Kidney epithelial cell (primary cell): ENCODE measurements around the gene ABCC3. TPM values are rescaled to one million over a fixed set of nuclear protein-coding genes. Genes with fewer than 3 reads are reported as not detected.

Experiments
- DNase-seq: peaks from one replicate; pipeline ENCODE4 v3.0.0-alpha.2; 2010; ENCODE audit warnings: low read depth
- H3K27me3 ChIP-seq: 2 replicates; pipeline ENCODE4 v1.6.0; 2011; ENCODE audit warnings: low read length; ENCODE audit not compliant: control insufficient read depth, insufficient read depth
- H3K36me3 ChIP-seq: 2 replicates; pipeline ENCODE4 v1.5.1; 2011; ENCODE audit warnings: low read length; ENCODE audit not compliant: control insufficient read depth, insufficient read depth
- H3K4me3 ChIP-seq: 2 replicates; pipeline ENCODE4 v1.5.1; 2011; ENCODE audit warnings: low read depth, mild to moderate bottlenecking, control low read depth, low read length
- CTCF ChIP-seq: IDR thresholded peaks from 2 replicates; pipeline ENCODE4 v1.5.1; 2011; ENCODE audit warnings: mild to moderate bottlenecking, moderate library complexity, low read length, control low read depth, inconsistent platforms; ENCODE audit not compliant: insufficient read depth, poor library complexity, severe bottlenecking
- total RNA-seq: library from RNA; depleted of rRNA; stranded (reverse); fragments of >200 nt; gene quantifications from 2 replicates; pipeline ENCODE4 v1.2.3, GENCODE V29; 2015

ABCC3 gene
- total RNA-seq, 1 donor from 2014 or later = 1.3 TPM

- DNase-seq = no peak
- Histone ChIP-seq H3K4me3 (no peak overlapping the region), H3K36me3 (no peaks in the 10 kb centered on the region), H3K27me3 (no peaks in the 10 kb centered on the region)
- TF ChIP-seq CTCF = no peak
Measured at GRCh38 chr17:50615828-50616227, 18.9 kb upstream of the ABCC3 start.

- H3K36me3 ChIP-seq = no peaks in the 10 kb centered on the region
- H3K27me3 ChIP-seq = no peaks in the 10 kb centered on the region
- H3K4me3 ChIP-seq = no peak overlapping the region
- TF ChIP-seq CTCF = no peak
- peak; percentile 25 for DNase-seq
Measured at GRCh38 chr17:50618300-50618699, 16.4 kb upstream of the ABCC3 start.

GRCh38 chr17:50618941-50619340, 15.7 kb upstream of the ABCC3 start:
- TF ChIP-seq CTCF = no peak
- DNase-seq = no peak
- Histone ChIP-seq H3K27me3 (no peaks in the 10 kb centered on the region), H3K36me3 (no peaks in the 10 kb centered on the region), H3K4me3 (no peak overlapping the region)

GRCh38 chr17:50619489-50619888, 15.2 kb upstream of the ABCC3 start:
- H3K27me3 ChIP-seq = no peaks in the 10 kb centered on the region
- H3K36me3 ChIP-seq = no peaks in the 10 kb centered on the region
- TF ChIP-seq CTCF = no peak
- no peak overlapping the region for H3K4me3 ChIP-seq
- no peak for DNase-seq

- no peaks in the 10 kb centered on the region for H3K27me3 ChIP-seq
- no peak for TF ChIP-seq CTCF
- no peak for DNase-seq
- H3K36me3 ChIP-seq = no peaks in the 10 kb centered on the region
- no peak overlapping the region for H3K4me3 ChIP-seq
Measured at GRCh38 chr17:50620237-50620636, 14.4 kb upstream of the ABCC3 start.

GRCh38 chr17:50620858-50621257, 13.8 kb upstream of the ABCC3 start:
- Histone ChIP-seq H3K36me3 (no peaks in the 10 kb centered on the region), H3K27me3 (no peaks in the 10 kb centered on the region), H3K4me3 (no peak overlapping the region)
- no peak for DNase-seq
- TF ChIP-seq CTCF = peak; percentile 25
